GM12874 (cell line): Measurements from ENCODE around the gene RASA1.

Source experiments
- TF ChIP-seq, protein P1 (sequence below): IDR thresholded peaks from 2 replicates; pipeline ENCODE4 v1.5.1; 2011; ENCODE audit warnings: low read depth, mild to moderate bottlenecking, control low read depth, low read length, moderate library complexity; ENCODE audit not compliant: insufficient read depth

The RASA1 gene

DNA sequence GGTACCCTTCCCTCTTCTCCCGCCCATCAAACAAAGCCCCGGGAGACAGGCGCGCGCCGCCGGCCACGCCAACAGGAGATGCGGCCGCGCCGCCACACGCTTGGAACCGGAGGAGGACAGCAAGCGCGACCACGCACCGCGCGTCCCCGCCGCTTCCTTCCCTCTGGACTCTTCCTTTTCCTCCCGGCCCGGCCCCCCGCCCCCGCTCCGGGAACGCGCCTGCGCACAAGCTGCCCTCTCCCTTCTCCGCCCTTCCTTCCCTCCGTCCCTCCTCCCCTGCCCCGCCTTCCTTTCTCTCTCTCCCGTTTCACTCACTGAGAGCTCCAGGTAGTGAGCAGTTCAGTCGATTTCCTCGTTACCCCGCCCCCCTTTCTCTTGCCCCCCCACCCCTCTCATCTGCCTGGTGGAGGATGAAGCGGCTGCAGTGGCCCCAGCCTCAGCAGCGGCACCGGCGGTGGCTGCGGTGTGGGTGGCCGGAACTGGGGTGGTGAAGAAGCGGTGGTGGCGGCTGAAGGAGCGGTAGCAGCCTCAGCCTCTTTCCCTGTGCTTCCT is at the start of gene RASA1:
Gene RASA1, plus strand, starts transcription at position 310 of the 552 bp plus-strand sequence. CDS start 569 bp downstream, outside the sequence.
- TF ChIP-seq, protein P1, sequence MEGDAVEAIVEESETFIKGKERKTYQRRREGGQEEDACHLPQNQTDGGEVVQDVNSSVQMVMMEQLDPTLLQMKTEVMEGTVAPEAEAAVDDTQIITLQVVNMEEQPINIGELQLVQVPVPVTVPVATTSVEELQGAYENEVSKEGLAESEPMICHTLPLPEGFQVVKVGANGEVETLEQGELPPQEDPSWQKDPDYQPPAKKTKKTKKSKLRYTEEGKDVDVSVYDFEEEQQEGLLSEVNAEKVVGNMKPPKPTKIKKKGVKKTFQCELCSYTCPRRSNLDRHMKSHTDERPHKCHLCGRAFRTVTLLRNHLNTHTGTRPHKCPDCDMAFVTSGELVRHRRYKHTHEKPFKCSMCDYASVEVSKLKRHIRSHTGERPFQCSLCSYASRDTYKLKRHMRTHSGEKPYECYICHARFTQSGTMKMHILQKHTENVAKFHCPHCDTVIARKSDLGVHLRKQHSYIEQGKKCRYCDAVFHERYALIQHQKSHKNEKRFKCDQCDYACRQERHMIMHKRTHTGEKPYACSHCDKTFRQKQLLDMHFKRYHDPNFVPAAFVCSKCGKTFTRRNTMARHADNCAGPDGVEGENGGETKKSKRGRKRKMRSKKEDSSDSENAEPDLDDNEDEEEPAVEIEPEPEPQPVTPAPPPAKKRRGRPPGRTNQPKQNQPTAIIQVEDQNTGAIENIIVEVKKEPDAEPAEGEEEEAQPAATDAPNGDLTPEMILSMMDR: no peak

GRCh38 chr5:87229780-87230179 is 37.9 kb upstream of the RASA1 start:
- TF ChIP-seq, protein P1: no peak

DNA sequence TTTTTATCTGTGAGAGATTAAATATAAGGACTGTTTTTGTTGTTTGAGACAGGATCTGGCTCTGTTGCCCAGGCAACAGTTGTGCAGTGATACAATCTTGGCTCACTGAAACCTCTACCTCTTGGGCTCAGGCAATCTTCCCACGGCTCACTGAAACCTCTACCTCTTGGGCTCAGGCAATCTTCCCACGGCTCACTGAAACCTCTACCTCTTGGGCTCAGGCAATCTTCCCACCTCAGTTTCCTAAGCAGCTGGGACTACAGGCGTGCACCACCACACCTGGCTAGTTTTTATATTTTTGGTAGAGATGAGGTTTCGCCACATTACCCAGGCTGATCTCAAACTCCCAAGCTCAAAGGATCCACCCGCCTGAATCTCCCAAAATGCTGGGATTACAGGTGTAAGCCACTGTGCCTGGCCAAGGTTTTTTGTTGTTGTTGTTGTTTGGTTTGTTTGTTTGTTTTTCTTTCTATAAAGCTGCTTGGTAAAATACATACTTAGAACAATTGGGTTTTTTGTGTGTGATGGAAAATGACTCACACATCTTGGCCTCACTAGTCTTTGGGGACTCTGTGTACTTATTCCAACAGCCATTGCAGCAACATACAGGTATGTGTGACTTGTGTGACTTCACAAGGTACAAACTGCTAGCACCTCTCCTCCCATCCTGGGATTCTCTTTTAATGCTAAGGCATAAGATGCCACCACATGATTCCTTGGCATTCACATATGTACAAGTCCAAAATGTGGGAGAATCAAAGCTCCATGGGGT is 36.5 kb upstream of the RASA1 start:
- TF ChIP-seq, protein P1: no peak

- TF ChIP-seq, protein P1: no peak
Observed at GRCh38 chr5:87233143-87233542, 34.5 kb upstream of the RASA1 start.

GRCh38 chr5:87241555-87241954 is 26.1 kb upstream of the RASA1 start:
- TF ChIP-seq, protein P1: no peak

- TF ChIP-seq, protein P1: no peak
Observed at GRCh38 chr5:87242242-87242641, 25.4 kb upstream of the RASA1 start.

GRCh38 chr5:87243161-87243844 is 24.4 kb upstream of the RASA1 start:
- TF ChIP-seq, protein P1: no peak
